Activated B cell treated with CpG ODN at 0.5 μM for 24 hours (primary cell): ENCODE data around the gene NOP53. TPM values are rescaled to one million over a fixed set of nuclear protein-coding genes. Genes with fewer than 3 reads are reported as not detected.
"Not testable (repeated sequence)": the region's sequence is repeated elsewhere in the genome, so short reads cannot be mapped to it uniquely, and the experiment has no call there.

Source experiments
- ATAC-seq: fragments of 200-7000 bp; cut with Tn5 transposase; one replicate; pipeline ENCODE4 v1.10.0; 2021; ENCODE audit warnings: low read depth, mild to moderate bottlenecking, moderate library complexity
- CTCF ChIA-PET: fragments of 350-600 bp; sonication (Branson Sonifier 250); formaldehyde crosslinking; loops from one replicate; lab custom pipeline; 2021; ENCODE audit warnings: antibody characterized with exemption; lab: Charles Lee
- POLR2A ChIA-PET: fragments of 350-600 bp; sonication (Branson Sonifier 250); formaldehyde crosslinking; loops from one replicate; lab custom pipeline; 2021; ENCODE audit warnings: antibody characterized with exemption; lab: Charles Lee
- DNase-seq: peaks from one replicate; pipeline ENCODE4 v3.0.0; 2022
- H3K27ac Mint-ChIP-seq: one replicate; pipeline ENCODE4 v1.8.0; 2020; ENCODE audit warnings: mixed read lengths
- H3K27me3 Mint-ChIP-seq: one replicate; pipeline ENCODE4 v1.8.0; 2021; ENCODE audit warnings: mixed read lengths
- H3K36me3 Mint-ChIP-seq: one replicate; pipeline ENCODE4 v1.8.0; 2021; ENCODE audit warnings: low read depth, mixed read lengths
- H3K4me1 Mint-ChIP-seq: one replicate; pipeline ENCODE4 v1.8.0; 2021; ENCODE audit warnings: mixed read lengths
- H3K4me3 Mint-ChIP-seq: one replicate; pipeline ENCODE4 v1.8.0; 2020; ENCODE audit warnings: mild to moderate bottlenecking, mixed read lengths
- H3K9me3 Mint-ChIP-seq: one replicate; pipeline ENCODE4 v1.8.0; 2020; ENCODE audit warnings: mixed read lengths
- CTCF ChIP-seq: fragments of 200-600 bp; IDR thresholded peaks from one replicate; pipeline ENCODE4 v1.8.0; 2022; ENCODE audit warnings: antibody characterized with exemption, mild to moderate bottlenecking
- intact Hi-C: fragments of 100-400 bp; cut with micrococcal nuclease; formaldehyde crosslinking; loops from one replicate; pipeline ENCODE4 v1.15.1; 2024
- total RNA-seq: library from RNA; stranded (reverse); gene quantifications from 2 replicates; pipeline ENCODE4 v1.2.3, GENCODE V29; 2022

Gene NOP53
- total RNA-seq, 1 donor from 2014 or later: 695 TPM

- H3K9me3 Mint-ChIP-seq: peaks cover 5% of the 10 kb centered on the region
- intact Hi-C loops: loop anchor here (1.0 kb wide), 1 partner anchor 30 kb away; no protein-coding TSS in a partner anchor
- no peak within 1 kb of the TSS for H3K4me3 Mint-ChIP-seq
- no peaks in the 10 kb centered on the region for H3K36me3 Mint-ChIP-seq
- no peak for TF ChIP-seq CTCF
- CTCF ChIA-PET: interaction anchor here (1.0 to 3.8 kb wide), 4 partner anchors 27 to 277 kb away, joined by 3 to 14 read pairs (median 7); partner anchors contain the start of gene NOP53
- no peak for ATAC-seq
- H3K27ac Mint-ChIP-seq: no peak within 1 kb of the TSS
- DNase-seq: no peak
- peaks cover 3% of the 10 kb centered on the region for H3K4me1 Mint-ChIP-seq
- POLR2A ChIA-PET: no interaction called here
- peaks cover 32% of the 10 kb centered on the region for H3K27me3 Mint-ChIP-seq
Observed at GRCh38 chr19:47713046-47714021, 32.0 kb upstream of the NOP53 start, which contains the start of gene EHD2. EHD2 (plus strand) TSS chr19:47713422; CDS start chr19:47716613, 3,191 bp downstream.

- peaks cover 34% of the 10 kb centered on the region for H3K27me3 Mint-ChIP-seq
- H3K9me3 Mint-ChIP-seq: peaks cover 5% of the 10 kb centered on the region
- ATAC-seq (no peak), DNase-seq (no peak)
- ChIA-PET CTCF (no interaction called here), POLR2A (interaction anchor here (0.5 kb wide), 1 partner anchor 114 kb away, joined by 4 read pairs; no protein-coding TSS in a partner anchor)
- no peak overlapping the region for H3K4me3 Mint-ChIP-seq
- no peak overlapping the region for H3K27ac Mint-ChIP-seq
- peaks cover 3% of the 10 kb centered on the region for H3K4me1 Mint-ChIP-seq
- no peaks in the 10 kb centered on the region for H3K36me3 Mint-ChIP-seq
- TF ChIP-seq CTCF: no peak
- intact Hi-C loops: no loop called here
Observed at GRCh38 chr19:47714339-47714738, 31.0 kb upstream of the NOP53 start.

- H3K27ac Mint-ChIP-seq, H3K36me3 Mint-ChIP-seq, ATAC-seq, DNase-seq, H3K4me1 Mint-ChIP-seq, H3K9me3 Mint-ChIP-seq, intact Hi-C loops, CTCF ChIA-PET, H3K4me3 Mint-ChIP-seq: not testable (repeated sequence)
- peaks cover 34% of the 10 kb centered on the region for H3K27me3 Mint-ChIP-seq
- POLR2A ChIA-PET: interaction anchor here (0.5 kb wide), 1 partner anchor 115 kb away, joined by 4 read pairs; no protein-coding TSS in a partner anchor
Observed at GRCh38 chr19:47714855-47715254, 30.5 kb upstream of the NOP53 start.

- H3K4me1 Mint-ChIP-seq: peaks cover 3% of the 10 kb centered on the region
- CTCF ChIA-PET: no interaction called here
- TF ChIP-seq CTCF: no peak
- no peak overlapping the region for H3K4me3 Mint-ChIP-seq
- DNase-seq (no peak), ATAC-seq (no peak)
- no peaks in the 10 kb centered on the region for H3K36me3 Mint-ChIP-seq
- POLR2A ChIA-PET: no interaction called here
- intact Hi-C loops: no loop called here
- peaks cover 35% of the 10 kb centered on the region for H3K27me3 Mint-ChIP-seq
- H3K27ac Mint-ChIP-seq: no peak overlapping the region
- H3K9me3 Mint-ChIP-seq: peaks cover 5% of the 10 kb centered on the region
Observed at GRCh38 chr19:47716270-47716937, 28.9 kb upstream of the NOP53 start.

GRCh38 chr19:47718415-47719046, 26.8 kb upstream of the NOP53 start:
- H3K27me3 Mint-ChIP-seq: peaks cover 27% of the 10 kb centered on the region
- intact Hi-C loops, ATAC-seq, H3K27ac Mint-ChIP-seq, H3K4me1 Mint-ChIP-seq, CTCF ChIA-PET, H3K36me3 Mint-ChIP-seq, POLR2A ChIA-PET, DNase-seq, H3K4me3 Mint-ChIP-seq, H3K9me3 Mint-ChIP-seq: not testable (repeated sequence)
